DND-41 (cell line): Measurements from ENCODE around the gene MYDGF.

Experiments
- CTCF ChIP-seq: IDR thresholded peaks from 2 replicates; pipeline ENCODE4 v1.5.1; 2012; ENCODE audit warnings: borderline replicate concordance, low read length, moderate library complexity, mild to moderate bottlenecking; ENCODE audit not compliant: poor library complexity, severe bottlenecking; ENCODE audit errors: extremely low read depth
- EZH2 ChIP-seq: IDR thresholded peaks from 3 replicates; pipeline ENCODE4 v1.6.1; 2012; ENCODE audit warnings: borderline replicate concordance, low read depth, mild to moderate bottlenecking, moderate library complexity, low read length, inconsistent platforms; ENCODE audit not compliant: severe bottlenecking

GRCh38 chr19:4636151-4636717, 33.9 kb downstream of the MYDGF start:
- TF ChIP-seq CTCF (peak; percentile 88), EZH2 (no peak)
